Right ventricle myocardium superior (tissue), 1 donor: ENCODE results near the gene THSD4. TPM values are rescaled to one million over a fixed set of nuclear protein-coding genes. Genes with fewer than 3 reads are reported as not detected.

Experiments used
- ATAC-seq: fragments of 200-7000 bp; cut with Tn5 transposase; one replicate; pipeline ENCODE4 v1.9.1; 2020; ENCODE audit warnings: mild to moderate bottlenecking; ENCODE audit not compliant: poor library complexity
- DNase-seq: peaks from one replicate; pipeline ENCODE4 v3.0.0-alpha.2; 2020
- intact Hi-C: fragments of 100-400 bp; cut with DNase I; formaldehyde crosslinking; loops from one replicate; pipeline ENCODE4 v1.11.2; 2022
- total RNA-seq: library from RNA; stranded (reverse); fragmentation: NEBNext Ultra II Directional; extraction: Animal tissue kit (Norgen Biotek cat#: 25700); gene quantifications from one replicate; pipeline ENCODE4 v1.2.1, GENCODE V29; 2021
- donor health status: DM: no; HTN: yes; CAD: no; lungs with severe emphysema.

Gene THSD4
- total RNA-seq, 1 donor from 2014 or later, result 75.6 TPM

- no peak for ATAC-seq
- intact Hi-C loops, result no loop called here
- no peak for DNase-seq
These were observed 226.7 kb downstream of the THSD4 start for GRCh38 chr15:71341811-71342550.

GRCh38 chr15:71342658-71343057 lies 227.4 kb downstream of the THSD4 start:
- no peak for ATAC-seq
- no peak for DNase-seq
- intact Hi-C loops, result no loop called here

GRCh38 chr15:71344316-71344715 lies 229.0 kb downstream of the THSD4 start:
- no peak for ATAC-seq
- intact Hi-C loops, result no loop called here

GRCh38 chr15:71345186-71345585 lies 229.9 kb downstream of the THSD4 start:
- intact Hi-C loops, result no loop called here
- no peak for ATAC-seq
- DNase-seq, result no peak

More at GRCh38 chr15:71344316-71344715, 229.0 kb downstream of the THSD4 start:
- no peak for DNase-seq

GRCh38 chr15:71346464-71346863 lies 231.2 kb downstream of the THSD4 start:
- intact Hi-C loops, result no loop called here
- no peak for DNase-seq
- no peak for ATAC-seq

- intact Hi-C loops, result no loop called here
- DNase-seq (no peak), ATAC-seq (no peak)
These were observed 233.3 kb downstream of the THSD4 start for GRCh38 chr15:71348597-71348996.

- ATAC-seq (no peak), DNase-seq (no peak)
- intact Hi-C loops, result no loop called here
These were observed 234.1 kb downstream of the THSD4 start for GRCh38 chr15:71349336-71349735.

- no peak for DNase-seq
- no peak for ATAC-seq
- intact Hi-C loops, result no loop called here
These were observed 234.7 kb downstream of the THSD4 start for GRCh38 chr15:71349736-71350526.

GRCh38 chr15:71350622-71351378 lies 235.5 kb downstream of the THSD4 start:
- ATAC-seq, result no peak

GRCh38 chr15:71352125-71352524 lies 236.9 kb downstream of the THSD4 start:
- DNase-seq (no peak), ATAC-seq (no peak)

More at GRCh38 chr15:71350622-71351378, 235.5 kb downstream of the THSD4 start:
- DNase-seq, result no peak
- intact Hi-C loops, result no loop called here

GRCh38 chr15:71352765-71353164 lies 237.5 kb downstream of the THSD4 start:
- ATAC-seq, result no peak
- intact Hi-C loops, result no loop called here
- no peak for DNase-seq

More at GRCh38 chr15:71352125-71352524, 236.9 kb downstream of the THSD4 start:
- intact Hi-C loops, result no loop called here

- intact Hi-C loops, result no loop called here
- no peak for ATAC-seq
- DNase-seq, result no peak
These were observed 237.9 kb downstream of the THSD4 start for GRCh38 chr15:71353171-71353570.

GRCh38 chr15:71355268-71355667 lies 240.0 kb downstream of the THSD4 start:
- ATAC-seq (no peak), DNase-seq (no peak)
- intact Hi-C loops, result no loop called here

- DNase-seq, result peak; percentile 72
- intact Hi-C loops, result no loop called here
These were observed 242.1 kb downstream of the THSD4 start for GRCh38 chr15:71357321-71357732.

GRCh38 chr15:71357967-71358366 lies 242.7 kb downstream of the THSD4 start:
- DNase-seq (no peak), ATAC-seq (peak; percentile 23)

More at GRCh38 chr15:71357321-71357732, 242.1 kb downstream of the THSD4 start:
- ATAC-seq, result peak; percentile 86

GRCh38 chr15:71359246-71359645 lies 244.0 kb downstream of the THSD4 start:
- intact Hi-C loops, result no loop called here
- DNase-seq (no peak), ATAC-seq (no peak)

More at GRCh38 chr15:71357967-71358366, 242.7 kb downstream of the THSD4 start:
- intact Hi-C loops, result no loop called here

- DNase-seq, result no peak
- ATAC-seq, result no peak
- intact Hi-C loops, result no loop called here
These were observed 247.3 kb downstream of the THSD4 start for GRCh38 chr15:71362556-71362955.

GRCh38 chr15:71362987-71363968 lies 248.0 kb downstream of the THSD4 start:
- no peak for ATAC-seq
- intact Hi-C loops, result no loop called here
- no peak for DNase-seq
